HepG2 (cell line): ENCODE measurements around the gene JPH4.

Source experiments
- GTF2F1 ChIP-seq: fragments of 150-350 bp; IDR thresholded peaks from 2 replicates; pipeline ENCODE4 v1.6.1; 2014; ENCODE audit warnings: low read length
- IRF1 ChIP-seq: sonication (generic); formaldehyde crosslinking; IDR thresholded peaks from 2 replicates; pipeline ENCODE4 v1.4.0; 2020; ENCODE audit warnings: low read depth, mild to moderate bottlenecking, missing genetic modification reagents
- ZNF660 ChIP-seq: sonication (generic); formaldehyde crosslinking; IDR thresholded peaks from 2 replicates; pipeline ENCODE4 v1.5.1; 2020; ENCODE audit warnings: mild to moderate bottlenecking, low read depth, missing genetic modification reagents, borderline replicate concordance
- ZNF720 ChIP-seq: sonication (generic); formaldehyde crosslinking; IDR thresholded peaks from 2 replicates; pipeline ENCODE4 v1.4.0; 2020; ENCODE audit warnings: missing genetic modification reagents

DNA sequence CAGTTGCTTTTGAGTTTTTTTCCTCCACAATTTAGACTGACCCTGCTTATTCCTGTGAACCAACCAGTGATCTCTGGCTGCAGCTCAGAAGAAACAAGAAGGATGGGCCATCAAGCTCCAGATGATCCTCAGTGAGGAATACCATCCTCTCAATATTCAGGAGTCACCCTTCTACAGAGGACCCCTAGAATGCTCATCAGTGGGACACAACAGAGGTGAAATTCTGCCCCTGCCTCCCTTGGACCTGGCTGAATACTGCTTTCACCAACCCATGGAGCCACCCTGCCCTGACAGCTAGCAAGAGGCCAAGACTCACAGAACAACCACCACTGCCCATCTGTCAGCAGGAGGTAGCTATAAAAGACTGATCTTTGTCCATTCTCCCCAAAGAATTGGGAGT is 48.4 kb upstream of the JPH4 start:
- TF ChIP-seq IRF1 (CRISPR knock-in tag) (no peak), ZNF720 (CRISPR knock-in tag) (no peak), GTF2F1 (no peak), ZNF660 (CRISPR knock-in tag) (no peak)
